Vagina (tissue), 2 donors: ENCODE data around the gene PAQR5. TPM values are rescaled to one million over a fixed set of nuclear protein-coding genes. Genes with fewer than 3 reads are reported as not detected.

Source experiments
- DNase-seq, 2 donors: peaks; one replicate each; pipeline ENCODE4 v3.0.0-alpha.2; 2017; ENCODE audit errors: extremely low spot score in 2 of 2
- H3K27ac ChIP-seq: fragments of 200-600 bp; sonication (generic); one replicate; pipeline ENCODE4 v1.5.1; 2019
- H3K27me3 ChIP-seq: fragments of 200-600 bp; sonication (generic); one replicate; pipeline ENCODE4 v1.5.1; 2019
- H3K36me3 ChIP-seq, 2 donors: fragments of 200-600 bp; sonication (generic); one replicate each; pipeline ENCODE4 v1.5.1; 2017 to 2019
- H3K4me1 ChIP-seq: fragments of 200-600 bp; sonication (generic); one replicate; pipeline ENCODE4 v1.5.1; 2019
- H3K4me3 ChIP-seq, 2 donors: fragments of 200-600 bp; sonication (generic); 1 replicate in 1 of 2; 2 replicates in 1 of 2; pipeline ENCODE4 v1.5.1; 2016 to 2019
- H3K9me3 ChIP-seq: fragments of 200-600 bp; sonication (generic); one replicate; pipeline ENCODE4 v1.5.1; 2019
- CTCF ChIP-seq, 3 experiments: fragments of 450-650 bp in 2 of 3; fragments of 200-600 bp in 1 of 3; sonication (generic) in 1 of 3; IDR thresholded peaks; one replicate each; pipeline ENCODE4 v1.5.1; 2017 to 2019; ENCODE audit warnings: antibody characterized with exemption in 3 of 3, mild to moderate bottlenecking in 2 of 3, moderate library complexity in 2 of 3
- POLR2A ChIP-seq, 2 donors: fragments of 450-650 bp; IDR thresholded peaks; one replicate each; pipeline ENCODE4 v1.6.1; 2017; ENCODE audit warnings: antibody characterized with exemption in 2 of 2, mild to moderate bottlenecking in 2 of 2, moderate library complexity in 2 of 2
- POLR2AphosphoS5 ChIP-seq, 2 donors: sonication (generic); formaldehyde crosslinking; IDR thresholded peaks; one replicate each; pipeline ENCODE4 v1.9.0; 2017; ENCODE audit warnings: antibody characterized with exemption in 2 of 2, mild to moderate bottlenecking in 2 of 2, low read depth in 1 of 2; ENCODE audit not compliant: insufficient read depth in 1 of 2
- intact Hi-C: fragments of 100-400 bp; cut with DNase I; formaldehyde crosslinking; loops from one replicate; pipeline ENCODE4 v1.15.1; 2023
- total RNA-seq: library from RNA; depleted of rRNA; stranded (reverse); fragments of >200 nt; gene quantifications from one replicate; pipeline ENCODE4 v1.2.3, GENCODE V29; 2016

Gene PAQR5
- total RNA-seq, 1 donor from 2014 or later = 9.1 TPM

GRCh38 chr15:69386284-69386683 is 87.6 kb downstream of the PAQR5 start:
- no peaks in the 10 kb centered on the region for H3K9me3 ChIP-seq
- peaks cover 4% of the 10 kb centered on the region for H3K4me1 ChIP-seq
- H3K27me3 ChIP-seq = no peaks in the 10 kb centered on the region
- DNase-seq = no peak
- TF ChIP-seq CTCF (IDR thresholded peaks at IDR 0.05) (no peak), POLR2AphosphoS5 (IDR thresholded peaks at IDR 0.05; ENCODE audit: insufficient read depth in 1 of 2, low read depth in 1 of 2) (no peak), POLR2A (IDR thresholded peaks at IDR 0.05) (no peak)
- H3K4me3 ChIP-seq = no peak overlapping the region
- intact Hi-C loops = no loop called here
- no peak overlapping the region for H3K27ac ChIP-seq
- no peaks in the 10 kb centered on the region for H3K36me3 ChIP-seq

- no peak for DNase-seq
- no peaks in the 10 kb centered on the region for H3K36me3 ChIP-seq
- H3K27ac ChIP-seq = no peak overlapping the region
- H3K4me3 ChIP-seq = no peak overlapping the region
- intact Hi-C loops = no loop called here
- peaks cover 4% of the 10 kb centered on the region for H3K4me1 ChIP-seq
- no peak for TF ChIP-seq POLR2A (IDR thresholded peaks at IDR 0.05)
- TF ChIP-seq CTCF (IDR thresholded peaks at IDR 0.05) = no peak
- no peak for TF ChIP-seq POLR2AphosphoS5 (IDR thresholded peaks at IDR 0.05; ENCODE audit: insufficient read depth in 1 of 2, low read depth in 1 of 2)
- no peaks in the 10 kb centered on the region for H3K27me3 ChIP-seq
- no peaks in the 10 kb centered on the region for H3K9me3 ChIP-seq
Observed at GRCh38 chr15:69388260-69388705, 89.6 kb downstream of the PAQR5 start.

GRCh38 chr15:69389426-69389825 is 90.7 kb downstream of the PAQR5 start:
- Histone ChIP-seq H3K4me1 (peaks cover 11% of the 10 kb centered on the region), H3K4me3 (no peak overlapping the region), H3K9me3 (no peaks in the 10 kb centered on the region), H3K36me3 (no peaks in the 10 kb centered on the region), H3K27me3 (no peaks in the 10 kb centered on the region), H3K27ac (no peak overlapping the region)
- TF ChIP-seq POLR2AphosphoS5 (IDR thresholded peaks at IDR 0.05; ENCODE audit: insufficient read depth in 1 of 2, low read depth in 1 of 2) = no peak
- no peak for TF ChIP-seq POLR2A (IDR thresholded peaks at IDR 0.05)
- no peak for TF ChIP-seq CTCF (IDR thresholded peaks at IDR 0.05)
- intact Hi-C loops = no loop called here
- DNase-seq = no peak

GRCh38 chr15:69390575-69390974 is 91.9 kb downstream of the PAQR5 start:
- TF ChIP-seq POLR2AphosphoS5 (IDR thresholded peaks at IDR 0.05; ENCODE audit: insufficient read depth in 1 of 2, low read depth in 1 of 2) = no peak
- no peak for TF ChIP-seq POLR2A (IDR thresholded peaks at IDR 0.05)
- no peak for TF ChIP-seq CTCF (IDR thresholded peaks at IDR 0.05)
- H3K4me1 ChIP-seq = peaks cover 15% of the 10 kb centered on the region
- no peaks in the 10 kb centered on the region for H3K27me3 ChIP-seq
- no peak for DNase-seq
- H3K9me3 ChIP-seq = no peaks in the 10 kb centered on the region
- no peak overlapping the region for H3K4me3 ChIP-seq
- H3K27ac ChIP-seq = no peak overlapping the region
- H3K36me3 ChIP-seq = no peaks in the 10 kb centered on the region
- intact Hi-C loops = loop anchor here (5.0 kb wide), 1 partner anchor 333 kb away; no protein-coding TSS in a partner anchor

GRCh38 chr15:69391046-69391757 is 92.5 kb downstream of the PAQR5 start:
- Histone ChIP-seq H3K27me3 (no peaks in the 10 kb centered on the region), H3K27ac (no peak overlapping the region), H3K36me3 (no peaks in the 10 kb centered on the region), H3K4me1 (peaks cover 15% of the 10 kb centered on the region), H3K9me3 (no peaks in the 10 kb centered on the region), H3K4me3 (no peak overlapping the region)
- intact Hi-C loops = loop anchor here (5.0 kb wide), 1 partner anchor 334 kb away; no protein-coding TSS in a partner anchor
- TF ChIP-seq POLR2AphosphoS5 (IDR thresholded peaks at IDR 0.05; ENCODE audit: insufficient read depth in 1 of 2, low read depth in 1 of 2) (no peak), CTCF (IDR thresholded peaks at IDR 0.05) (no peak), POLR2A (IDR thresholded peaks at IDR 0.05) (no peak)
- DNase-seq = peak in 1 of 2 donors; percentile 74
